Psoas muscle (tissue), 8 donors: ENCODE results near the gene TXNDC2. TPM values are rescaled to one million over a fixed set of nuclear protein-coding genes. Genes with fewer than 3 reads are reported as not detected.
"Not testable (repeated sequence)": the region's sequence is repeated elsewhere in the genome, so short reads cannot be mapped to it uniquely, and the experiment has no call there.

ENCODE experiments used
- ATAC-seq, 4 donors: fragments of 200-7000 bp; cut with Tn5 transposase; one replicate each; pipeline ENCODE4 v1.9.1; 2020; ENCODE audit warnings: moderate library complexity in 3 of 4, mild to moderate bottlenecking in 2 of 4
- DNase-seq, 2 donors: peaks; one replicate each; pipeline ENCODE4 v3.0.0-alpha.2; 2020
- H3K27ac ChIP-seq: fragments of 200-600 bp; one replicate; pipeline ENCODE4 v1.8.0; 2022
- H3K27me3 ChIP-seq, 3 donors: fragments of 200-600 bp in 1 of 3; one replicate each; pipeline versions ENCODE4 v1.6.1 to v1.8.0; 2013 to 2022; ENCODE audit warnings: low read length in 2 of 3, mild to moderate bottlenecking in 2 of 3, moderate library complexity in 1 of 3; ENCODE audit not compliant: insufficient read depth in 3 of 3
- H3K36me3 ChIP-seq, 2 donors: fragments of 200-600 bp in 1 of 2; one replicate each; pipeline versions ENCODE4 v1.6.1 to v1.8.0; 2013 to 2022; ENCODE audit warnings: low read depth in 1 of 2, mild to moderate bottlenecking in 1 of 2, moderate library complexity in 1 of 2; ENCODE audit not compliant: insufficient read depth in 1 of 2
- H3K4me1 ChIP-seq: fragments of 200-600 bp; one replicate; pipeline ENCODE4 v1.8.0; 2022
- H3K4me3 ChIP-seq: fragments of 200-600 bp; one replicate; pipeline ENCODE4 v1.8.0; 2022; ENCODE audit warnings: mild to moderate bottlenecking
- H3K9me3 ChIP-seq: fragments of 200-600 bp; one replicate; pipeline ENCODE4 v1.8.0; 2022
- WGBS, 3 donors: extraction: QIAGEN DNeasy Blood & Tissue Kit; methylation state at CpG; one replicate each; pipeline versions ENCODE4 v1.1.6 to v1.1.7; 2013; 5-methylcytosine and 5-hydroxymethylcytosine counted together
- intact Hi-C, 2 donors: fragments of 100-400 bp; cut with DNase I; formaldehyde crosslinking; loops; one replicate each; pipeline versions ENCODE4 v1.11.0 to v1.14.2; 2022
- polyA plus RNA-seq, 3 donors: library from polyadenylated mRNA; stranded (reverse); fragments of 200-250 nt; gene quantifications; one replicate each; pipeline ENCODE4 v1.2.3, GENCODE V29; 2013
- total RNA-seq, 4 donors: library from RNA; stranded (reverse); fragmentation: NEBNext Ultra II Directional in 2 of 4; extraction: Animal tissue kit (Norgen Biotek cat#: 25700) in 2 of 4; gene quantifications; one replicate each; pipeline versions ENCODE4 v1.2.1 to v1.2.4, GENCODE V29; 2021 to 2023
- TF ChIP-seq, protein P1 (sequence below): fragments of 200-600 bp; IDR thresholded peaks from one replicate; pipeline ENCODE4 v1.8.0; 2022; ENCODE audit warnings: antibody characterized with exemption
- donor health status: healthy with polysubstance abuse.
- donor health status: DM: no; HTN: no; CAD: no; lungs with moderate emphysema.
- donor health status: Bipolar disorder and iron deficiency.
- donor health status: healthy.
- donor health status: DM: yes; HTN: yes; CAD: no.
- donor health status: DM: no; HTN: no; CAD: no.
- donor health status: DM: no; HTN: no; CAD: no.
- donor health status: DM: yes; HTN: yes; CAD: no.

TXNDC2 gene
- total and polyA plus RNA-seq, 7 donors, result 0.04 to 0.19 TPM; not detected in 5

DNA sequence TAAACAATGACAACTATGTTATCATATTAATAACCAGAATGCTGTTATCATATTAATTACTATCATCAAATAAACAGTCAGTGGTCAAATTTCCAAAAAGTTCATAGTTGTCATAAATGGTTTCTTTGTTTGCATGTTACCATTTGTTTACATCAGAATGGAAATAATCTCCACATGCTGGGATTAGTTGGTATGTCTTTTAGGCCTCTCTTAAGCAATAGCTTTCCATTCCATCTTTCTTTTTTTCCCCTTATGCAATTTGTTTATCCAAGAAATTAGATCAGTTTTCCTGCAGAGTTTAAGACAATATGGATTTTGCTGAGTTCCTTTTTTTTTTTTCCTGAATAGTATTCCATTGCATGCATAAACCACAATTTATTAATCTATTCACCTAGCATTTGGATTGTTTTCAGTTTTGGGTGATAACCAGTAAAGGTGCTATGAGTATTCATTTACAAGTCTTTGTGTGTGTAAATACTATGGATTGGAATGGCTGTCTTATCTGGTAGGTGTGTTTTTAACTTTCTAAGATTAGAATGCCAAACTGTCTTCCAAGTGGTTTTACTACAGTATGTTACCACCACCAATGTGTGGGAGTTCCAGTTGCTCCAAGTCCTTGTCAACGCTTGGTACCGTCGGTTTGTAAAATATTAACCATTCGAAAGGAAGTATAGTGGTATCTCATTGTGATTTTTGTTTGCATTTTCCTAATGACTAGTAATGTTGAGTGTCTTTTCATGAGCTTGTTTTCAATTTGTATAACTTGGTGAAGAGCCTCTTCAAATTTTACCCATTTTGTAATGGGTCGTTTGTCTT lies 33.3 kb upstream of the TXNDC2 start:
- Histone ChIP-seq H3K36me3 (no peaks in the 10 kb centered on the region), H3K4me1 (peaks cover 34% of the 10 kb centered on the region), H3K9me3 (no peaks in the 10 kb centered on the region), H3K27ac (no peak overlapping the region), H3K4me3 (no peak overlapping the region), H3K27me3 (no peaks in the 10 kb centered on the region)
- TF ChIP-seq, protein P1, sequence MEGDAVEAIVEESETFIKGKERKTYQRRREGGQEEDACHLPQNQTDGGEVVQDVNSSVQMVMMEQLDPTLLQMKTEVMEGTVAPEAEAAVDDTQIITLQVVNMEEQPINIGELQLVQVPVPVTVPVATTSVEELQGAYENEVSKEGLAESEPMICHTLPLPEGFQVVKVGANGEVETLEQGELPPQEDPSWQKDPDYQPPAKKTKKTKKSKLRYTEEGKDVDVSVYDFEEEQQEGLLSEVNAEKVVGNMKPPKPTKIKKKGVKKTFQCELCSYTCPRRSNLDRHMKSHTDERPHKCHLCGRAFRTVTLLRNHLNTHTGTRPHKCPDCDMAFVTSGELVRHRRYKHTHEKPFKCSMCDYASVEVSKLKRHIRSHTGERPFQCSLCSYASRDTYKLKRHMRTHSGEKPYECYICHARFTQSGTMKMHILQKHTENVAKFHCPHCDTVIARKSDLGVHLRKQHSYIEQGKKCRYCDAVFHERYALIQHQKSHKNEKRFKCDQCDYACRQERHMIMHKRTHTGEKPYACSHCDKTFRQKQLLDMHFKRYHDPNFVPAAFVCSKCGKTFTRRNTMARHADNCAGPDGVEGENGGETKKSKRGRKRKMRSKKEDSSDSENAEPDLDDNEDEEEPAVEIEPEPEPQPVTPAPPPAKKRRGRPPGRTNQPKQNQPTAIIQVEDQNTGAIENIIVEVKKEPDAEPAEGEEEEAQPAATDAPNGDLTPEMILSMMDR, result no peak
- no peak for ATAC-seq
- intact Hi-C loops, result loop anchor here in 1 of 2 donors (5.0 kb wide), 1 partner anchor 60 kb away; the partner anchor contains the start of gene VAPA
- DNase-seq, result no peak
- 66 to 82% (median 76%) methylated on average over 5 of the region's 5 CpGs for WGBS, 3 donors

- 53 to 61% (median 55%) methylated on average over 12 of the region's 12 CpGs for WGBS, 3 donors
- H3K27me3 ChIP-seq, result no peaks in the 10 kb centered on the region
- peaks cover 18% of the 10 kb centered on the region for H3K4me1 ChIP-seq
- no peak overlapping the region for H3K4me3 ChIP-seq
- intact Hi-C loops, result loop anchor here in 1 of 2 donors (5.0 kb wide), 2 partner anchors 42 to 57 kb away; partner anchors contain the start of gene VAPA
- H3K36me3 ChIP-seq, result no peaks in the 10 kb centered on the region
- ATAC-seq (peak in 3 of 4 donors; percentile 39 to 50 (median 42)), DNase-seq (no peak)
- peak overlapping the region; percentile 23 for H3K27ac ChIP-seq
- TF ChIP-seq, protein P1, result no peak
- H3K9me3 ChIP-seq, result no peaks in the 10 kb centered on the region
Measured at GRCh38 chr18:9854801-9855676, 30.7 kb upstream of the TXNDC2 start.

DNA sequence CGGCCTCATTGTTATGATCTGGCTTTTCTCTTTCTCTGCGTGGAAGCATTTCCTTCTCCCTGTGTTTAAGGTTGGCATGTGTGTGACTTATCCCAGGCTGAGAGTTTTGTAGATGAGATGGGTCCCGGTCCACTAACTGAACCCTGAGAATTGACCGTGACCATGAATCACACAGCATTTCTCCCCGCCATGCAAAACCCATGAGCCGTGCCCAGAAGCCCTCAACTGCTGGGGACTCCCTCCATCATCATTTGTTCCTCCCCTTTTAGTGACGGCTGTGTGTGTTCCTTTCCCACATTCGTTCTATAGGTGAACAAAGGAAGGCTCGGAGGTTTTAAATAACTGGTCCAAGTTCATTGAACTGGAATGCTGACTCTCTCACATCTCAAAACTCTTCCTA lies 30.1 kb upstream of the TXNDC2 start:
- WGBS, 3 donors, result 42 to 73% (median 50%) methylated on average over 9 of the region's 9 CpGs

GRCh38 chr18:9856092-9856491 lies 29.7 kb upstream of the TXNDC2 start:
- DNase-seq, result no peak
- no peak overlapping the region for H3K4me3 ChIP-seq
- no peak overlapping the region for H3K27ac ChIP-seq
- WGBS, 3 donors, result 91 to 99% (median 95%) methylated on average over 3 of the region's 3 CpGs
- intact Hi-C loops, result loop anchor here in 1 of 2 donors (5.0 kb wide), 1 partner anchor 41 kb away; no protein-coding TSS in a partner anchor
- H3K27me3 ChIP-seq, result no peaks in the 10 kb centered on the region
- no peaks in the 10 kb centered on the region for H3K36me3 ChIP-seq
- TF ChIP-seq, protein P1, result no peak
- peaks cover 12% of the 10 kb centered on the region for H3K4me1 ChIP-seq
- peak in 1 of 4 donors; percentile 40 for ATAC-seq
- no peaks in the 10 kb centered on the region for H3K9me3 ChIP-seq

More for the DNA sequence above, 30.1 kb upstream of the TXNDC2 start:
- Histone ChIP-seq H3K27ac (peak overlapping the region; percentile 23), H3K9me3 (no peaks in the 10 kb centered on the region), H3K27me3 (no peaks in the 10 kb centered on the region), H3K4me1 (peaks cover 12% of the 10 kb centered on the region), H3K36me3 (no peaks in the 10 kb centered on the region), H3K4me3 (no peak overlapping the region)
- intact Hi-C loops, result loop anchor here in 1 of 2 donors (5.0 kb wide), 1 partner anchor 42 kb away; no protein-coding TSS in a partner anchor
- TF ChIP-seq, protein P1, result no peak
- ATAC-seq, result peak; percentile 25 to 52 (median 35)
- no peak for DNase-seq

GRCh38 chr18:9857479-9857998 lies 28.2 kb upstream of the TXNDC2 start:
- not testable (repeated sequence) for DNase-seq, H3K36me3 ChIP-seq, H3K27ac ChIP-seq, H3K9me3 ChIP-seq, ATAC-seq, H3K27me3 ChIP-seq, H3K4me3 ChIP-seq
- 97 to 98% (median 98%) methylated on average over 4 of the region's 4 CpGs for WGBS, 3 donors
- intact Hi-C loops, result loop anchor here in 1 of 2 donors (5.0 kb wide), 1 partner anchor 40 kb away; no protein-coding TSS in a partner anchor
- H3K4me1 ChIP-seq, result peaks cover 12% of the 10 kb centered on the region
